ENCODE results near the gene TMEM141. TPM values are rescaled to one million over a fixed set of nuclear protein-coding genes. Genes with fewer than 3 reads are reported as not detected.

Gene TMEM141
- total RNA-seq, 4 donors from 2014 or later: 179 to 392 (median 224) TPM

DNA sequence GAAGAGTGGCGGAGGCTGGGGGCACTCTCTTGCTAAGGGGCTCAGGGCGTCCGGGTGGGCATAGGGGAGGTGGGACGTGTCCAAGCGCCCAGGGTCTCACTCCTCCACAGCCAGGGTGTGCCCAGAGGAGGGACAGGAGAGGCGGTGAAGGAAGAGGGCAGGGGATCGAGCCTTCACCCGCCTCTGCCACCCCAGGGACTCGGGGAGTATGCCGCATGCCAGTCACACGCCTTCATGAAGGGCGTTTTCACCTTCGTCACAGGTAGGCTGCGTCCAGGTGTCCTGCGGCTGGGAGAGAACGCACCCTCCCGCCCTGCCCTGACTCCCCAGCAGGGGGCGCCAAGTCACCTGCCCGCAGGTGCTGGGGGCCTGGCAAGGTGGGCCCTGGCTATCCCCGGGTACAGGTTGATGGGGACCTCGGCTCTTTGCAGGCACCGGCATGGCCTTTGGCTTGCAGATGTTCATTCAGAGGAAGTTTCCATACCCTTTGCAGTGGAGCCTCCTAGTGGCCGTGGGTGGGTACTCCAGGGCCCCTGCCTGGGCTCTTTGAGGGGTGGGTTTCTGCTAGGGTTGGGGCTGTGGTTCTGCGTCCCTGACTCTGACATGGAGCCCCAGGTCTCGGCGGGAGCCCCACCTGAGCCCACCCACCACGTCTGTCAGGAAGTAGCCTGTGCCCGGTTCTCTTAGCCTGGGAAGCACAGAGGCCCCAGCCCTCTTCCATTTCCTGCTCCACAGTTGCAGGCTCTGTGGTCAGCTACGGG, 552 bp downstream of the TMEM141 start:
- in situ Hi-C loops (cut with MboI; ENCODE audit: low pct_ligation_motif_present in 1 of 4, low pct_unique_long_range_greater_than_20kb in 1 of 4, low sequenced_read_pairs in 3 of 4): loop anchor here in 2 of 4 donors (25.0 kb wide), 1 partner anchor 246 kb away; the partner anchor contains the start of genes ABCA2 (in 2 of the 2), FUT7 (in 2 of the 2) and NPDC1 (in 2 of the 2)
- Histone ChIP-seq H3K27ac (peak overlapping the region; percentile 95 to 99 (median 96)), H3K27me3 (no peaks in the 10 kb centered on the region), H3K4me3 (peak overlapping the region; percentile 54 to 86 (median 58)), H3K4me1 (peaks cover 19 to 78% (median 61%) of the 10 kb centered on the region in 4 donors), H3K9me3 (no peaks in the 10 kb centered on the region), H3K36me3 (no peaks in the 10 kb centered on the region)
- DNase-seq: peak; percentile 87
- intact Hi-C loops (cut with DNase I; ENCODE audit: low total_unique reads): no loop called here
- TF ChIP-seq, protein P1, sequence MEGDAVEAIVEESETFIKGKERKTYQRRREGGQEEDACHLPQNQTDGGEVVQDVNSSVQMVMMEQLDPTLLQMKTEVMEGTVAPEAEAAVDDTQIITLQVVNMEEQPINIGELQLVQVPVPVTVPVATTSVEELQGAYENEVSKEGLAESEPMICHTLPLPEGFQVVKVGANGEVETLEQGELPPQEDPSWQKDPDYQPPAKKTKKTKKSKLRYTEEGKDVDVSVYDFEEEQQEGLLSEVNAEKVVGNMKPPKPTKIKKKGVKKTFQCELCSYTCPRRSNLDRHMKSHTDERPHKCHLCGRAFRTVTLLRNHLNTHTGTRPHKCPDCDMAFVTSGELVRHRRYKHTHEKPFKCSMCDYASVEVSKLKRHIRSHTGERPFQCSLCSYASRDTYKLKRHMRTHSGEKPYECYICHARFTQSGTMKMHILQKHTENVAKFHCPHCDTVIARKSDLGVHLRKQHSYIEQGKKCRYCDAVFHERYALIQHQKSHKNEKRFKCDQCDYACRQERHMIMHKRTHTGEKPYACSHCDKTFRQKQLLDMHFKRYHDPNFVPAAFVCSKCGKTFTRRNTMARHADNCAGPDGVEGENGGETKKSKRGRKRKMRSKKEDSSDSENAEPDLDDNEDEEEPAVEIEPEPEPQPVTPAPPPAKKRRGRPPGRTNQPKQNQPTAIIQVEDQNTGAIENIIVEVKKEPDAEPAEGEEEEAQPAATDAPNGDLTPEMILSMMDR (IDR thresholded peaks at IDR 0.05): peak in 4 of 5 experiments; percentile 98 to 100 (median 100)
- peak in 1 of 3 donors; percentile 79 for TF ChIP-seq POLR2AphosphoS5 (IDR thresholded peaks at IDR 0.05)
- peak; percentile 77 for TF ChIP-seq POLR2A (IDR thresholded peaks at IDR 0.05)
- no peak for TF ChIP-seq EP300 (IDR thresholded peaks at IDR 0.05; ENCODE audit: low read depth)
- WGBS, 2 donors (ENCODE audit: low coverage in 1 of 2): 2% methylated on average over 27 of the region's 29 CpGs; no CpG with 5 or more reads in 1 of the 2 donors

DNA sequence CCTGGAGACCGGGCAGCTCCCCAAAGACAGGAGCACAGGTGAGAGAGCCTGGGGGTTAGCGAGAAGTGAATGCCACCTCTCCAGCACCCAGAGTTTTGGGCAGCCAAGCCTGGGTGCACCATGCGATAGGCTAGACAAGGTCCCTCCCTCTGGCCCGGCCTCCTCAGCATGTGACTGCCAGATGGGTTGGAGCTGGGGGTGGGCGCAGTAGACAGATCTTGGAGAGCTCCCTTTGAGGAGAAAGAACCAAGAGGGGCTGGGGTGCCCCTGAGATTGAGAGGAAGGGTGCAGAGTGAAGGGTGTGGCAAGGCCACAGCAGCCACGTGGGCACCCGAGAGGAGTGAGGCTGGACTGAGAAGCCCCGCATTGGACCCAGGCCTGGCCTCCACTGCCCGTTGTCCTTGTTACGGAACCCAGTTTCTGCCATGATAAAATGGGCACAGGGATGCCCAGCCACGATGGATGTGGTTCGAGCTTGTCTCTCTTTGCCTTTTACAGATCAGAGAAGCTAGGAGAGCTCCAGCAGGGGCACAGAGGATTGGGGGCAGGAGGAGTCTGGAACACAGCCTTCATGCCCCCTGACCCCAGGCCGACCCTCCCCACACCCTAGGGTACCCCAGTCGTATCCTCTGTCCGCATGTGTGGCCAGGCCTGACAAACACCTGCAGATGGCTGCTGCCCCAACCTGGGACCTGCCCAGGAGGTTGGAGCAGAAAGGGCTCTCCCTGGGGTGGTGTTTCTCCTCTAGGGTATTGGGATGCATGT, 1.4 kb downstream of the TMEM141 start:
- H3K4me3 ChIP-seq: peak overlapping the region in 2 of 4 donors; percentile 58
- WGBS, 2 donors (ENCODE audit: low coverage in 1 of 2): 55% methylated on average over 14 of the region's 15 CpGs; no CpG with 5 or more reads in 1 of the 2 donors

DNA sequence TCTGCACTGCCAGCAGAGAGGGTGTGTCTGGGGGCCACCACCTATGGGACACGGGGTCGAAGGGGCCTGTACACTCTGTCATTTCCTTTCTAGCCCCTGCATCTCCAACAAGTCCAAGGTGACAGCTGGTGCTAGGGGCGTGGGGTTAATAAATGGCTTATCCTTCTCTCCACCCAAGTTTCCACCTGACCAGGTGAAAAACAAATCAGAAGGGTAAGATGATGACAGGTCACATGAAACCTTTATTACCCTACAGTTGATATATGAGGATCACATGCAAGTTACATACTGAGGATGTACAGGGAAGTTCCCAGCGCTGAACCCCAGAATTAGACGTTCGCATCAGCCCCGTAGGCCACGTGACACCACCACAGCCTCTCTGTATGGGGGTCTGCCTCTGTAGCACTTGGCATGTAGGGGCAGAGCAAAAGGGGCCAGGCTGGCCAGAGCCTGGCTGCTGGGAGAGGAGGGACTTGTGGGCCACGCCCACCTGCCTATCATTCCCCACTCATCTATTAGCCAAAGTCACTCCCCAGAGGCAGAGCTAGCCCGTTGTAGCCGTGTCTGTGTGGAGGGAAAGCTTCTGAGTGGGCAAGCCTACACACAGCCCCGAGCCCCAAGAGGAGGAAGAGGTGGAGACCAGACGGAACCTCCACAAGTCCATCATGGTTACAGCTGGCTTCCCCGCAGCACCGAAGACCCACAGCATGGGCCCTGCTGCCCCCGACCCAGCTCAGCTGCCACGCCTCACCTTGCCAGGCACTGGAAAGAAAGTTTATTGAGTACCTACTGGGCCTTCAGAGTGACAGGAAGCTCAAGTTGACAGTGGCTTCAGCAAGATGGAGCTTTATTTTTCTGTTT, 2.2 kb downstream of the TMEM141 start:
- in situ Hi-C loops (cut with MboI; ENCODE audit: low pct_ligation_motif_present in 1 of 4, low pct_unique_long_range_greater_than_20kb in 1 of 4, low sequenced_read_pairs in 3 of 4): loop anchor here in 2 of 4 donors (25.0 kb wide), 1 partner anchor 244 kb away; the partner anchor contains the start of genes ABCA2 (in 2 of the 2), FUT7 (in 2 of the 2) and NPDC1 (in 2 of the 2)
- intact Hi-C loops (cut with DNase I; ENCODE audit: low total_unique reads): no loop called here

More for the DNA sequence above, 1.4 kb downstream of the TMEM141 start:
- Histone ChIP-seq H3K4me1 (peaks cover 15 to 79% (median 60%) of the 10 kb centered on the region in 4 donors), H3K27ac (peak overlapping the region; percentile 95 to 99 (median 96)), H3K27me3 (peaks cover 7% of the 10 kb centered on the region), H3K9me3 (no peaks in the 10 kb centered on the region), H3K36me3 (no peaks in the 10 kb centered on the region)
- TF ChIP-seq, protein P1 (IDR thresholded peaks at IDR 0.05): no peak
- TF ChIP-seq POLR2A (IDR thresholded peaks at IDR 0.05) (no peak), POLR2AphosphoS5 (IDR thresholded peaks at IDR 0.05) (no peak), EP300 (IDR thresholded peaks at IDR 0.05; ENCODE audit: low read depth) (no peak)
- no peak for DNase-seq
- in situ Hi-C loops (cut with MboI; ENCODE audit: low pct_ligation_motif_present in 1 of 4, low pct_unique_long_range_greater_than_20kb in 1 of 4, low sequenced_read_pairs in 3 of 4): loop anchor here in 2 of 4 donors (25.0 kb wide), 1 partner anchor 245 kb away; the partner anchor contains the start of genes ABCA2 (in 2 of the 2), FUT7 (in 2 of the 2) and NPDC1 (in 2 of the 2)
- intact Hi-C loops (cut with DNase I; ENCODE audit: low total_unique reads): no loop called here

More for the DNA sequence above, 2.2 kb downstream of the TMEM141 start:
- Histone ChIP-seq H3K4me1 (peaks cover 15 to 81% (median 54%) of the 10 kb centered on the region in 4 donors), H3K36me3 (no peaks in the 10 kb centered on the region), H3K9me3 (no peaks in the 10 kb centered on the region), H3K4me3 (peak overlapping the region in 1 of 4 donors; percentile 58), H3K27me3 (peaks cover 15% of the 10 kb centered on the region), H3K27ac (peak overlapping the region; percentile 95 to 99 (median 96))
- TF ChIP-seq, protein P1 (IDR thresholded peaks at IDR 0.05): no peak
- TF ChIP-seq POLR2AphosphoS5 (IDR thresholded peaks at IDR 0.05) (no peak), EP300 (IDR thresholded peaks at IDR 0.05; ENCODE audit: low read depth) (no peak), POLR2A (IDR thresholded peaks at IDR 0.05) (no peak)
- 60% methylated on average over 2 to 17 of the region's 17 CpGs for WGBS, 2 donors (ENCODE audit: low coverage in 1 of 2)
- peak; percentile 47 for DNase-seq
